Glomerular endothelial cell (primary cell): ENCODE results near the gene PTPRN2. TPM values are rescaled to one million over a fixed set of nuclear protein-coding genes. Genes with fewer than 3 reads are reported as not detected.

ENCODE experiments used
- DNase-seq: peaks from one replicate; pipeline ENCODE4 v3.0.0-alpha.2; 2011; ENCODE audit warnings: low read depth, low spot score; ENCODE audit errors: extremely low read depth
- total RNA-seq: library from RNA; depleted of rRNA; stranded (reverse); fragments of >200 nt; gene quantifications from 2 replicates; pipeline ENCODE4 v1.2.3, GENCODE V29; 2015

Gene PTPRN2
- total RNA-seq, 1 donor from 2014 or later: 10.0 TPM

DNA sequence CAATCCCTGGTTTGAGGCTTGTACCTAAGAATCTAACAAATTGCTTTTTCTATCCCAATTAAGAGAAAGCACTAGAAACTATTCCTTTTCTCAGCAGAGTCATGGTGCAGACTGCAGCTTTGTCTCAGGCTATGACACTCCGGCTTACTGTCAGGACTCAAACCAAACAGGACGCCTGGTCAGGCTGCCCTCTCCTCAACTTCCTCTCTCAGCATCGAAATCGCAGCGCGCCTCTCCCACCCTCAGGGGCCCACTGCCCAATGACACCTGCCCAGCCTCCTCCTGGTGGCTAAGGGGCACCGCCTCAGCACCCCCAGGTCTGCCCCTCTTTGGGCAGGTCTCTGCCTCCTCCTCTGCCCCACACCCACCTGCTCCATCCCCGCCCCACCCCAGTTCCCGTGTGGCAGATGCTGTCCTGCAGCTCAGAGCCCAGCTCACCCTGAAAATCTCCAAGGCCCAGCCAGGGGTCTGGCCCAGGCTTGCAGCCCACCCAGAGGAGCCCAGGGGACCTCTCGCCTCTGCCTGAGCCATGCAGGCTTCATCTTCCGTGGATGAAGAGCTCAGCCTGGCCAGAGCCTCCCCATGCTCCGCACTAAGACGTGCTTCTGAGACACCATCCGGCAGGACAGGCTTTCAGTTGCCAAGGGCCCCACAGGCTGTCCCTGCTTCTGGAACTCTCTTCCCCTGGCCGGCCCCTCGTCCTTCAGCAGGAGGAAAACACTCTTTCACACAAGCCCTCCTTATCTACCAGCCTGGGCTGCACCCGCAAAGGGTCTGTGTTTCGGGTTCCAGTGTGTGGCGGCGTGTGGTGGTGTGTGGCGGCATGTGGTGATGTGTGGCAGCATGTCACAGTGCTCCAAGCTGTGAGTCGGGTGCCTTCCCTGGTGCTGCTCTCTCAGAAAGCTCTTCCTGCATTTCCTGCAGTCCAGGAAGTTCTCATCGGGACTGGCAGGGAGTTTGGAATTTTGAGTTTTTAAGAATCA is 16.4 kb upstream of the PTPRN2 start:
- no peak for DNase-seq

DNA sequence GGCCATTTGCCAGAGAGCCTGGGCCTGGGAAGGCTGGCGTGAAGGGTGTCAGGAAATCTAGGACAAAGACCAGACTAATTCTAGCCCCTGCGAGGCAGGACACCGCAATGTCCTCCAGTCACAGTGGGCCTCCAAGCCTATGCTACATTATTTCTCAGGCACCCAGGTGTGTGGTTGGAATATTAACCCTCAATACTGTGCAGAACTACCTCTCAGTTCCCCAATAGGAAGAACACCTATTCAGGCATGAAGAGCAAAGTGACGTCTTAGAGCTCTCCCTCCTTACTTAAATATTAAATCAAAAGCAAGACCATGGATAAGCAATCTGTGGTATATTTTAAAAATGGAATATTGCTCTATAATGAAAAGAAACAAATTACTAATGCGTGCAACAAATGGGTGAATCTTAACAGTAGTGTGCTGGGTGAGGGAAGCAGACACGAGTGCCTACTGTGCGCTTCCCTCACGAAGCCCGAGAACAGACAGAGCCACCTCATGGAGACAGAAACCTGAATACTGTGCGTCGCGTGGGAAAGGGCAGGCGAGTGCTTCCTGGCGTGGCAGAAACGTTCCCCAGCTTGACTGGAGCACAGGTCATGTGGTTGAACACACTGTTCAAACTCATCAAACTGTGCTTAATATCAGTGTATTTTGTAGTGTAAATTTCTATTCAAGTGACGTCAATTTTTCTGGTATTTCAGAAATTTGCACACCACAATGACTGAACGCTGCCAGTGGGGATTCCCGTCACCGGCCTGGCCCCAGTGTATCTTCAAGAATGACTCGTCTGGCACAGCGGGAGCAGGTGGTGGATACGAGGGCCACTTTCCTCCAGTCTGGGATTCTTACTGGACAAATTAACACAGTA is 15.5 kb upstream of the PTPRN2 start:
- DNase-seq: no peak

DNA sequence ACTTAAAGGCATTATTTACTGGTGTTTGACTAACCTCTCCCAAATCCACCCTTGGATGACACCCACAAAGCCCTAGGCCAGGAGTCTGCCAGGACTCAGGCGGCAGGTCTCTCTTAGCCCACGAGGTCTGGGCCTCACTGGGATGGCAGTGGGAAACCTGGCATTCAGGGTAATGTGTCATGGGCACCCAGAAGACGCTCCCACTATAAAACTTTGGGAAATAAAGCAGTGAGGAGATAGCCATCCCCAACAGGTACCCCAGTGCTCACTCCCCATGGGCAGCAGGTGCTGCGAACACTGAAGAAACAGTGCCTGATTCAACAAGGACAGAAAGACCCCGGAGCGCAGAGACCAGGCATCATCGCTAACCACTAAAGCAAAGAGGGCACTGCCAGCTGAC is 14.4 kb upstream of the PTPRN2 start:
- DNase-seq: no peak

DNA sequence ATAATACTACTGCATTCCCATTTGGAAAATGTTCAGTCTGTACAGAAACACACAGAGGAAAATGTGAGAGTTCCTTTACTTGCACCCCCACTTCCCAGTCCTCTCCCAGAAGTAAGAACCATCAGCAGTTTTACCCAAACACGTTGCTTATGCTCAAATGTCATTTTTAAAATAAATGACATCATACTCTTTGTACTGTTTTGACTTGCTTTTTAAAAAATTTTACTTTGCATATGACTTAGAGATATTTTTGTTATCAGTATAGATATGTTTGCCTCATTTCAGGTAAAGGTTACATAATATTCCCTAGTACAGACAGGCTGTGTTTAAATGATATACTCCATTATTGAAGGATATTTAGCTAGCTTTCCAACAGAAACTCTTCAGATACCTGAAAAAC is 13.5 kb upstream of the PTPRN2 start:
- no peak for DNase-seq

DNA sequence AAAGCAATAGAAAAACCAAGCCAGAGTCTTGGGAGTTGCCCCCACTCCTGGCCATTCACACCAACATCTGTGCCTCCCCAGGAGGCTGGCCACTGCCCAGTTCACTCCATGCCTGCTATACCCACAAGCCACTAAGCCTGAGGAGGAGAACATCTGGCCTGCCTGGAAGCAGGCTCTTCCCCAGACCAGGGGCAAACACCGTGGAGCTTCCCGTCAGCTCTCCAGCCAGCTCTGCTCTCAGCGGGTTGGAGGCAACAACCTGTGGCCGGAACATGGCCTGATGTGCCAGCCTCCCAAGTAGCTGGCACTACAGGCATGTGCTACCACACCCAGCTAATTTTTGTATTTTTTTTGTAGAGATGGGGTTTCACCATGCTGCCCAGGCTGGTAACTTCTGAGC is 9.1 kb upstream of the PTPRN2 start:
- DNase-seq: no peak

DNA sequence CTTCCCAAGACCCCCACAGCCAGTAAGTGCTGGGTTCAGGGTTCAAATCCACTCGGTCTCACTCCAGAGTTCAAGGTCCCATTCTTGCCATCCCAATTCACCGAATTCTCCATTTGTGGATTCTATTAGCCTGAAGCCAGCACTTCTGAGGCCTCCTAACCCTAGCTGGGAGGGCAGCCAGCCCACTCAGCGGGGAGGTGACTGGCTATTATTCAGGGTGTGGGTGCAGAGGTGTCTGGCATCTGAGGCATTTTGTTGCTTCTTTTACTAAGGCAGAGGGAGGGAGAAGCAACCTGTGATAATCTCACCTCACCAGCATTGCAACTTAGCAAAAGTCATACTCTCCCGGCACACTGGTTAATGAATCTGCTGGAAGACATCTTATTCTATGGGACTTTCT is 8.7 kb upstream of the PTPRN2 start:
- no peak for DNase-seq

DNA sequence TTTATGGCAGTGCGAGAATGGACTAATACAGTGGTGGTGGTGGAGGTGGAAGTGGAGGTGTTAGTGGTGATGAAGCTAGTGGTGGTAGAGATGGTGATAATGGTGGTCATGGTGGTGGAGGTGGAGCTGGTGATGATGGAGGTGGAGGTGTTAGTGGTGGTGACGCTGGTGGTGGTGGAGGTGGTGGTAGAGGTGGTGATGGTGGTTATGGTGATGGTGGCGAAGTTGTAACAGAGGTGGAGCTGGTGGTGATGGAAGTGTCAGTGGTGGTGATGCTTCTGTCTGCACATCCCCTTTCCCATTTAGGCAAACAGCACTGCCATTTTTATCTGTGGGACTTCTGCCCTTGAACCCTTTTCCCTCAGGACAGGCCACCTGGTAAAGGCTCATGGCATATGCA is 7.4 kb upstream of the PTPRN2 start:
- no peak for DNase-seq

DNA sequence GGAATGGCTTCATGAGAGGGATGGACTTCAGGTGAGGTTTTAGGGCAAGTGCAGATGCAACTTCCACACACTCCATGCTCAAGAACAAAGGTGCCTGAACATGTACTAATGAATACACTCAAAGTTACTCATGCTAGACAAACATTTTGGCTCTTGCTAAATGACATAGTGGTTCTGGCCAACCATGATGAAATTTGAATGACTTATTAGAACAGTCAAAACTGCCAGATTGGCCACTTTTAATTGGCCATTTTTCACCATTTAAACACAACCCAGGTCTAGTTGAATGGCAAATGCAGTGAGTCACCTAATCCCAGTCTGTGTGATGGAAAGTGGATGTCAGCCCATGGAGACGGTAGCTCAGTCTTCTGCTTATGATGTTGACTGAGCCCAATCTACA is 4.9 kb upstream of the PTPRN2 start:
- DNase-seq: no peak

DNA sequence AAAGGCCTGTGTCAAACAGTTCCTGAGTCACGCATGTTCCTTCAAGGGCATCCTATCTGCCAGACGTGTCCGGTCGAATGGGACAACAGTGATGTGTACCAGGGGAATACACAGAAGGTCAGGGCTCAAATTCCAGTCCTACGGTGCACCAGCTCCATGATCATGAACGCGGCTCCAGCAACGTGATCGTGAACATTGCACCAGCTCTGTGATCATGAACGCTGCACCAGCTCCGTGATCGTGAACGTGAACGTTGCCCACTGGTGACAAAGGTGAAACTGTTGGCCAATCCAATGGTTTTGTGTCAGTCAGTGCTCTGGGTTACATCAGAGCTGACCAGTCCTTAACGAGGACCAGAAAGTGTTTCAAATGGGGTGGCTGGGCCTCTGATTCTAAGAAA is 4.3 kb upstream of the PTPRN2 start:
- no peak for DNase-seq

DNA sequence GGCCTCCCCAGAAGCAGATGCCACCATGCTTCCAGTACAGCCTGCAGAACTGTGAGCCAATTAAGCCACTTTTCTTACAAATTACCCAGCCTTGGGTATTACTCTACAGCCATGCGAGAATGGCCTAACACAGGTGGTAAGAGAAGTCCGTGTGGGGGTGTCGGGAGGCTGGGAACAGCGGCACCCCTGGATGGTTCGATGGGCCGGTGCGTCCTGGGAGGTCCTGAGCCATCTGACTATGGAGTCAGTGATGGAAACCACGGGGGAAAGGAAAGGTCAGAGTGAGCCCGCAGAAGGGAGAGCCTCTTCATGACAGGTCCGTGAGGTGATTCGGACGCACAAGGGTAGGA is 2.5 kb upstream of the PTPRN2 start:
- DNase-seq: no peak

DNA sequence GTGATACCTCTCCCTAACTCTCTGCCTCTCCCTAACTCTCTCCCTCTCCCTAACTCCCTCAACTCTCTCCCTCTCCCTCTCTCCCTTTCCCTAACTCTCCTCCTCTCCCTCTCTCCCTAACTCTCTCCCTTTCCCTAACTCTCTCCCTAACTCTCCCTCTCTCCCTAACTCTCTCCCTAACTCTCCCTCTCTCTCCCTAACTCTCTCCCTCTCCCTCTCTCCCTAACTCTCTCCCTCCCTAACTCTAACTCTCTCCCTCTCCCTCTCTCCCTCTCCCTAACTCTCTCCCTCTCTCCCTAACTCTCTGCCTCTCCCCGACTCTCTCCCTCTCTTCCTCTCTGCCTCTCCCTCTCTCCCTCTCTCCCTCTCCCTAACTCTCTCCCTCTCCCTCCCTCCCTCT is 2.0 kb upstream of the PTPRN2 start:
- DNase-seq: no peak

DNA sequence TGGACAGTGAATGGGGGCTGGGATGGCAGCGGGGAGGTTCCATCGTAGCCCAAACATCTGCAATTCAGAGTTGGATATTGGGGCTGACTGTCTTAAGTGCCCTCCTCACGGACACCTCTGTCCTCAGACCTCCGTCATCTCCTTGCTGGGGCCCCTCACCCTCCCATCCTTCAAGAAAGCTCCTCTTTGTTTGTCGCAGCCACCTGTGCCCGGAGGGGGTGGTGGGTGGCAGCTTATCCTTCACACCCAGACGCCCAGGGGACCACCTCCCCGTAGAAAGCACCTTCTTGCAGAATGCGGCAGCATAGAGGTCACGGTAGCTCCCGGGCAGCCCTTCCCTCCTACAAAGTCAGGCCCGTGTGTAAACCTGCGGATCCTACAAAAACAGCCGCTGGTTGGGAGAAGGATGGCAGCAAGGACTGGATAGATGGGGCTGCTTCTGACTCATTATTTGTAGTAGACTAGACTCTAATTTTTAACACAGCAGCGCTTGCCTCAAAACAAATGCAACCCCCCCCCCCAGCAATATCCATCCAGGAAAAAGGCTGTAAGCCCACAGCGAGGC is 1.3 kb upstream of the PTPRN2 start:
- no peak for DNase-seq

DNA sequence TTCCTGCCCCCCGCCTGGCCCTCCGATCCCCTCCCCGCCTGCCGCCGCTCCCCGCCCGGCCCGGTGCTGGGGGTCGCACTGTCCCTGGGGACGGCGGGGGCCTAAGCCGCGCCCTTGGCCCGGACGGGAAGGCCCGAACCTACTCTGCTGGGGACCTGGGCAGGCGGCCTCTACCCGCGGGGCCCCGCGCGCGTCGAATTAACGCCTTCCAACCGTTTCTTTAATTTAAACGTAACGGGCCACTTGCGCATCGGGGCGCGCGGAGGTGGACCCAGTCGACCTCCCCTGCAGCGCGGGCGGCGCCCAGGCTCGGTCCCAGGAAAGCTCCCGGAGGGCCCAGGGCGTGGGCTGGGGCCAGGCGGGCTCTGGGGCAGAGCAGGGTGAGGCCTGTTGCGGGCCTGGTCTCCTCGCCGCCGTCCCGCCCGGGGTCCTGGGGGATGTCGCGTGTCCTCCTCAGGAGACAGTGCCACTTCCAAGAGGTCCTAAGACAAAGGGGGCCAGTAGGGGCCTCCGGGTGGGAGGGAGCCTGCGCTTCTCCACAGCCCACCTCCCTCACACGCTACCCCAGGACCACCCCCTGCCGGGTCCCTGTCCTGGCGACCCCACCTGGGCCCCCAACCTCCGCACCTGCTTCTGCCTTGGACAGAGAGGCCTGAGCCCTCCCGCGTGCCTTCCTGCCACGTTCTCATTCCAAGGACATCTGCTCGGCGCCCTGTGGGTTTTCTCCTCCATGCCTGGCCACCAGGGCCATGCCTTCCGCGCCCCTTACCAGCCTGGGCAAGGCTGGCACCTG is 658 bp upstream of the PTPRN2 start:
- no peak for DNase-seq

DNA sequence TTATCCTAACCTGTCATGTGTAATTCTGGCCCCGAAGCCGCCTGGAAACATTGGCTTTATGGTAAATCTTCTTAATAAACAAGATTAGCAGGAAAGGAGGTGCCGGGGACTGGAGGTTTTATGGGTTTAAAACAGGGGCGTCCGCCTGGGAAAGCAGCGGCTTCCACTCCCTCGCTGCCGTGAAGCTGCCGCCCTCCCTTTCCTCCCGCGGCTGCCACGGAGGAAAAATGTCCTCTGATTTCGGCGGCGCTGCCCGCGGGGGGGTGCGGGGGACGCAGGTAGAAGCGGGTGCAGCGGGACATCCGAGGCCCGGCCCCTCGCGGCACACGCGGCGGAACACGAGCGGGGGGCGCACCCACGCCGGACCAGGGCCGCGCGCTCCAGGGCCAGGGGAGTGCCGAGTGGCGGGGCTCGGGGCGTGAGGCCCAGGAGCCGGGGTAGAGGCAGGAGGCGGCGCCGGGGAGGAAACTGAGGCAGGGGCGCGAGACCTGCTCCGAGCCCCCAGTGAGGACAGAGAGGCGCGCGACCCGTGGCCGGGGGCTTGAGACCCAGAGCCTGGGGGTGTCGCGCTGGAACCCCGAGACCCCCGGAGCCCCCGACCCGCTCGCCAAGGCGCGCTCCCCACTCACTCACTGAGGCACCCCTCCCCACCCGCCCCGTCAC is 993 bp downstream of the PTPRN2 start:
- DNase-seq: no peak

DNA sequence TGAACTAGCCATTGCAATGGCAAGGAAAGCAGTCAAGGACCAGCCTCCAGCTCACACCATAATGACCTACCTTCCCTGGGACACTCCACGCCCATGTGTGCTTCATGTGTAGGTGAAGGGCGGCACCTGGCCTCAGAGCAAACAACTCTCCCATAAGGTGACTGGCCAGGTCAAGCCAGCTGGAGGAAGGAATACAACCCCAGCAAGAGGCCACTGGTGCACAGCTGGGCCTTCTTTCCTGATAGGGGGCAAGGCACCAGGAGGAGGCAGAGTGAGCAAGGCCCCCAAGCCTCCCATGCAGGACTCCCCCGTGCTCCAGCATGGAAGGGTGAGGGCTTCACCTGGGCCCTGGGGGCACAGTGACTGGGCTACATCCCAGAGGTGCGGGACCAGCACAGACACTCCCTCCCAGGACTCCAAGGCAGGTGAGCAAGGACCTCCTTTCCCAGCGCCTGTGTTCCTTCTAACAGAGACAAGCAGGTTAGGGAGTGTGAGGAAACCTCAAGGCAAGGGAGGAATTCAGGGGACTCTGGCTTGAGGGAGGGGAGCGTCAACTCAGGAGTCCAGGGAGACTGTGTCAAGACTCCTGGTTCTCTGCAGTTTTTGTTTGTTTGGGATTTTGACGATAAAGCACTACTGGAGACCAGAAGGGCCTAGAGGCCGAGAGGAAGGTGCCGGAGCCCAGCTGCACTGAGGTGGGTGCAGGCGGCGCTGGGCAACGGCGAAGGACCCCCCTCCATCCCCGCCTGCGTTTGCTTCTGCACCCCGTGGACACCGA is 1.7 kb downstream of the PTPRN2 start:
- no peak for DNase-seq

DNA sequence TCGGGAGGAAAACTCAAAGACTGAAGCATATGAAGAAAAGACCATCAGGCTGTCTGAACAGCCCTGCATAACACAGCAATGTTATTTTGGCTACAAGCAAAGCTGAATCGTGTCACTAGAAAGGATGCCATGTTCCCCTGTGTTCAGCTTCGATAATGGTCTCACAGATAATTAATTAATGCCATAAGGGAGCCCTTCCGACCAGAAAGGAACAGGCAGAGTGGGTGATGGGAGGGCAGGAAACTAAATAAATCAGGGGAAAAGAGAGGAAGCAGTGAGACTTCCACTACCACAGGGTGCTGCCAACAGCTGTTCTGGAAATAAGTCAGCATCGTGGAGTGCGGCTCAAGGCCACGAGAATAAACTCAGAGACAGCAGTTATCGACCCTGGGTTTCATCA is 3.2 kb downstream of the PTPRN2 start:
- no peak for DNase-seq

DNA sequence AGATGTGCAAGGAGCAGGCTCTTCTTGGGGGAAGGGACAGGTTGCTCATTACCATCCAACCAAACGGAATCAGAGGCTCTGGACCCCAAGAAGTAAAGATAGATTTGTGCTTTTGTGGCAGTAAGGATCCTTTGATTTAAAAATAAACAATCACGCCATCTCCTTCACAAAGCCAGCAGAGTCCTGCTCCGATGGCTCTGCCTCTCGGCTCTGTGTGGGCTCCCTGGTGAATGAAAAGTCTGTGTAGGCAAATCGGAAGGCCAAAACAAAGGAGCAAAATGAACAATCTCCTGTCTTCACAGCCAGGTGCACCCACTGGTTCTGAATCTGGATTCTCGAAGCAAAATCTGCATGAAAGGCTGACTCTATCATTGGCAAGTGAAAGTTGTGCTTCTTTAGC is 3.8 kb downstream of the PTPRN2 start:
- DNase-seq: no peak

DNA sequence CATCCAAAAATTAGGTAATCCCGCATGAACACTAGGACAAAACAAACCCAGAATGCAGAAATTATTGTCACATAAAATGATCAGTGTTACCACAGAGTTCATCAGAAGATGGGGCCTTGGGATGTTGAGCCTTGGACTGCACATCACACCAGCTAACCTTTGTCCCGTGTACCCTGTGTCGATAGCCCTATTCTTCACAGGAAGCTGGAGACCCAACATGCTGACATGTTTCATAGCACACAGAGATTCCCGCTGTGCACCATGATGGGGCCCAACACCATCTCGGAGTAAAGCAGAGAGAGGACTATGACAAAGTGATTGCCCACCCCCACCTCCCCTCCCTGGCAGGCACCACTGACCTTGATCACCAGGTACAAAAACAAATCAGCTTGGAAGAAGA is 4.5 kb downstream of the PTPRN2 start:
- DNase-seq: no peak

DNA sequence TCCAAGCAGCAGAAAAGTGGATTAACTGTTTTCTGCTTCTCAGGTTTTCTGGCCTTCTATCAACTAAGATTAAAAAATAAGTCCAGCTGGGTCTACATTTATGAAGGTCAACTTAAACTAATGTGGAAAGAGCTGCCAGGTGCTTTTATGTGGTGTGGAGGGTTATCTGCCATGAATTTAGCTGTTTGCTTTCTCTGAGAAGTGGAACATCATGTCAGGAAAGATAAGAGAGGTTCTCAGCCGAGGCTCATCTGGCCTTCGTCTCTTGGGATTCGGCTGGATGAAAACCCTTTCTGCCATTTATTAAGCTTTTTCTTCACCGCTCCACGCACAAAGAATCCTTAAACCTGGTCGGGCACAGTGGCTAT is 5.5 kb downstream of the PTPRN2 start:
- DNase-seq: no peak
